HEK293T (cell line): Measurements from ENCODE around the gene ZMIZ2.
A peak's percentile ranks its signal among the peaks of the same experiment; 100 is the strongest.
"Not testable (repeated sequence)": the region's sequence is repeated elsewhere in the genome, so short reads cannot be mapped to it uniquely, and the experiment has no call there.

Experiments used
- CTCF ChIA-PET: fragments of 350-600 bp; formaldehyde crosslinking; extraction: SDS; loops from one replicate; lab custom pipeline; 2021; ENCODE audit warnings: antibody characterized with exemption, inconsistent platforms; lab: Yijun Ruan, JAX
- POLR2A ChIA-PET: fragments of 350-600 bp; formaldehyde crosslinking; extraction: SDS; loops from one replicate; lab custom pipeline; 2020; ENCODE audit warnings: antibody characterized with exemption, inconsistent platforms; lab: Yijun Ruan, JAX
- DNase-seq: peaks from one replicate; pipeline ENCODE4 v3.0.0; 2012; ENCODE audit warnings: mixed read lengths; ENCODE audit errors: extremely low spot score
- ARNT ChIP-seq: fragments of 450-650 bp; IDR thresholded peaks from 2 replicates; pipeline ENCODE4 v1.6.1; 2017; ENCODE audit warnings: mild to moderate bottlenecking
- BHLHE40 ChIP-seq: fragments of 450-650 bp; IDR thresholded peaks from 2 replicates; pipeline ENCODE4 v1.6.1; 2016; ENCODE audit warnings: mild to moderate bottlenecking, moderate library complexity, borderline replicate concordance
- CTBP1 ChIP-seq: fragments of 450-650 bp; IDR thresholded peaks from 2 replicates; pipeline ENCODE4 v1.6.1; 2016; ENCODE audit warnings: borderline replicate concordance
- ELF4 ChIP-seq: fragments of 450-650 bp; IDR thresholded peaks from 2 replicates; pipeline ENCODE4 v1.6.1; 2017; ENCODE audit warnings: antibody characterized with exemption
- FOXK2 ChIP-seq: fragments of 450-650 bp; IDR thresholded peaks from 2 replicates; pipeline ENCODE4 v1.6.1; 2016; ENCODE audit warnings: mild to moderate bottlenecking
- FOXM1 ChIP-seq: fragments of 450-650 bp; IDR thresholded peaks from 2 replicates; pipeline ENCODE4 v1.6.1; 2017; ENCODE audit warnings: mild to moderate bottlenecking, borderline replicate concordance
- HDGF ChIP-seq: fragments of 450-650 bp; IDR thresholded peaks from 2 replicates; pipeline ENCODE4 v1.6.1; 2017; ENCODE audit warnings: antibody characterized with exemption, borderline replicate concordance
- LEF1 ChIP-seq: fragments of 450-650 bp; IDR thresholded peaks from 2 replicates; pipeline ENCODE4 v1.6.1; 2017; ENCODE audit warnings: mild to moderate bottlenecking, borderline replicate concordance
- NFRKB ChIP-seq: fragments of 450-650 bp; IDR thresholded peaks from 2 replicates; pipeline ENCODE4 v1.6.1; 2016; ENCODE audit warnings: mild to moderate bottlenecking, moderate library complexity
- SP1 ChIP-seq: fragments of 450-650 bp; IDR thresholded peaks from 2 replicates; pipeline ENCODE4 v1.6.1; 2017
- SUZ12 ChIP-seq: fragments of 450-650 bp; IDR thresholded peaks from 2 replicates; pipeline ENCODE4 v1.6.1; 2016; ENCODE audit warnings: mild to moderate bottlenecking
- ZNF384 ChIP-seq: fragments of 450-650 bp; IDR thresholded peaks from 2 replicates; pipeline ENCODE4 v1.6.1; 2016
- TF ChIP-seq, protein P1 (sequence below): fragments of 450-650 bp; IDR thresholded peaks from 2 replicates; pipeline ENCODE4 v1.6.1; 2016

The ZMIZ2 gene, protein sequence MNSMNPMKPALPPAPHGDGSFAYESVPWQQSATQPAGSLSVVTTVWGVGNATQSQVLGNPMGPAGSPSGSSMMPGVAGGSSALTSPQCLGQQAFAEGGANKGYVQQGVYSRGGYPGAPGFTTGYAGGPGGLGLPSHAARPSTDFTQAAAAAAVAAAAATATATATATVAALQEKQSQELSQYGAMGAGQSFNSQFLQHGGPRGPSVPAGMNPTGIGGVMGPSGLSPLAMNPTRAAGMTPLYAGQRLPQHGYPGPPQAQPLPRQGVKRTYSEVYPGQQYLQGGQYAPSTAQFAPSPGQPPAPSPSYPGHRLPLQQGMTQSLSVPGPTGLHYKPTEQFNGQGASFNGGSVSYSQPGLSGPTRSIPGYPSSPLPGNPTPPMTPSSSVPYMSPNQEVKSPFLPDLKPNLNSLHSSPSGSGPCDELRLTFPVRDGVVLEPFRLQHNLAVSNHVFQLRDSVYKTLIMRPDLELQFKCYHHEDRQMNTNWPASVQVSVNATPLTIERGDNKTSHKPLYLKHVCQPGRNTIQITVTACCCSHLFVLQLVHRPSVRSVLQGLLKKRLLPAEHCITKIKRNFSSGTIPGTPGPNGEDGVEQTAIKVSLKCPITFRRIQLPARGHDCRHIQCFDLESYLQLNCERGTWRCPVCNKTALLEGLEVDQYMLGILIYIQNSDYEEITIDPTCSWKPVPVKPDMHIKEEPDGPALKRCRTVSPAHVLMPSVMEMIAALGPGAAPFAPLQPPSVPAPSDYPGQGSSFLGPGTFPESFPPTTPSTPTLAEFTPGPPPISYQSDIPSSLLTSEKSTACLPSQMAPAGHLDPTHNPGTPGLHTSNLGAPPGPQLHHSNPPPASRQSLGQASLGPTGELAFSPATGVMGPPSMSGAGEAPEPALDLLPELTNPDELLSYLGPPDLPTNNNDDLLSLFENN

DNA sequence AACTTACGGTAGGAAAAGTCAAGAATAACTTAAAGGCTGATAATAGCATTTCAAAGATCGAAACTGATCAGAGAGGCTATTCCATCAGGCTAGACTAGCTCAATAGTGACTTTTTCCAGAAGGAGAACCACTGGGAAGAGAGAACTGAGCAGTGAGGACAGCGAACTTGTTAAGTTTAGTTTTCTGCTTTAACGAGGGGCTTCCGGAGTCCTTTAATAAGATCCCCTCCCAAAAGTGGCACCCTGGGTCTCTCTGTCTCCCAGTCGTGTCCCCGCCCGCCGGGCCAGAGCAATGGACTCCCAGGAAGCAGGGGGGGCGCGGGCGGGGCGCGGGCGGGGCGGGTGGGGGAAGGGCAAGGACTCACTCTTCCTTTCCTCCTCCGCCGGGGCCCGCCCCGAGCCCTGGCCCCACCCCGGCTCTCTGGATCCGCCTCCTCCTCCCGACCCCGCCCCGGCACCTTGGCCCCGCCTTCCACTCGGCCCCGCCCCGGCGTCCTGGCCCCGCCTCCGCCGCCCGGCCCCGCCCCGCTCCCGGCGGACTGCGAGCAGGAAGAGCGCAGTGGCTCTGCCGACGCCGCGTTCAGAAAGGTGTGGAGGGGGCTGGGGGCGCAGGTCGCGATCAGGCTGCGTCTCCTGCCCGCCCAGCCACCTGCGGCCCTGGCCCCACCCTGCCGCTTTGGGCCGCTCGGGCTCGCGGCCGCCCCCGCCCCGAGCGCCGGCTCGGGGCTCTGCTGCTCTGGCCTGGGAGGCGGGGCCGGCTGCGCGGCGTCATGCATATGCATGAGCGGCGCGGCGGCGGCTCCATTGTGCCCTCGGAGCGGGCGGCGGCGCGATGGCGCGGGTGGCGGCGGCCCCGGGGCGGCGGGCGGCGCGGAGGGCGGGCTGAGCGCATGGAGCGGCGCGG lies at the start of gene ZMIZ2:
Gene ZMIZ2 (plus strand): TSS at position 803 of the 903 bp plus-strand sequence. CDS start 7,403 bp downstream, outside the sequence.
- CTCF ChIA-PET = interaction anchor here (0.6 kb wide), 1 partner anchor 108 kb away, joined by 3 read pairs; no protein-coding TSS in a partner anchor
- peak; percentile 98 for DNase-seq
- TF ChIP-seq LEF1 (no peak), ARNT (peak; percentile 39; the same call in 1 of the 2 replicates), FOXM1 (peak; percentile 45; the same call in 1 of the 2 replicates)
- POLR2A ChIA-PET = interaction anchor here (0.5 to 0.7 kb wide), 5 partner anchors 10 to 174 kb away, joined by 3 read pairs; partner anchors contain the start of gene DDX56

DNA sequence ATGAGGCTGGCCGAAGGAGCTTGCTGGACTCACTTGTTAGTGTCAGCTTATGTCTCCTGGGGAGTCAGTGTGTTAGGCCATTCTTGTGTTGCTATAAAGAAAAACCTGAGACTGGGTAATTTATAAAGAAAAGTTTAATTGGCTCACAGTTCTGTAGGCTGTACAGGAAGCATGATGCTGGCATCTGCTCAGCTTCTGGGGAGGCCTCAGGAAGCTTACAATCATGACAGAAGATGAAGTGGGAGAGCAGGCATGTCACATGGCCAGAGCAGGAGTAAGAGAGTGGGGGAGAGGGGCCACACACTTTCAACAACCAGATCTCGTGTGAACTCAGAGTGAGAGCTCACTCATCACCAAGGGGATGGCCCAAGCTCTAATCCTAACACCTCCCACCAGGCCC lies 49.0 kb upstream of the ZMIZ2 start:
- DNase-seq, POLR2A ChIA-PET: not testable (repeated sequence)
- CTCF ChIA-PET = interaction anchor here (0.6 kb wide), 1 partner anchor 519 kb away, joined by 3 read pairs; no protein-coding TSS in a partner anchor

DNA sequence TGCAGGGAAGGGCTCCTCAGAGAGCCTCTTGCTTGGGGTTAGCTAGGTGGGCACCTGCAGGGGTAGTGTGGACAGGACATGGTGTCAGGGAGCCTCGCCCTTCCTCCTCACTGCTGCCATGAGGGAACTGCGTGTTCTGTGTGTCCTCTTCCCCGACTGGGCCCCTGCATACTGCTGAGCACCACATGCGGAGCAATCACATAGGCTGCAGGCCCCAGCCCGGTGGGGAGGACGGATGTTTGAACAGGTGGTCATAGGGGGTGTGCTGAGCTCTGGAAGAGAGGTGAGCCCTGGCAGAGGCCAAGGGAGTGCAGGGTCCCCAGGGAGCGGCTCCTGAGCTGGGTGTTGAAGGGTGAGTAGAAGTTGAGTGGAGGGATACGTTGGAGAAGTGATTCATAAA lies 48.3 kb upstream of the ZMIZ2 start:
- TF ChIP-seq HDGF = no peak
- ChIA-PET CTCF (no interaction called here), POLR2A (no interaction called here)
- DNase-seq = no peak

DNA sequence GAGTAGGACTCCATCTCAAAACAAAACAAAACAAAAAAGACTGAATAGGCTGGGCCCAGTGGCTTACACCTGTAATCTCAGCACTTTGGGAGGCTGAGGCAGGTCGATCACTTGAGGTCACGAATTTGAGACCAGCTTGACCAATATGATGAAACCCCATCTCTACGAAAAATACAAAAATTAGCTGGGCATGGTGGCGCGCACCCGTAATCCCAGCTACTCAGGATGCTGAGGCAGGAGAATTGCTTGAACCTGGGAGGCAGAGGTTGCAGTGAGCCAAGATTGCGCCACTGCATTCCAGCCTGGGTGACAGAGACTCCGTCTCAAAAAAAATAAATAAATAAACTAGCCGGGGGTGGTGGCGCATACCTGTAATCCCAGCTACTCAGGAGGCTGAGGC lies 45.3 kb upstream of the ZMIZ2 start:
- POLR2A ChIA-PET, DNase-seq, CTCF ChIA-PET: not testable (repeated sequence)

DNA sequence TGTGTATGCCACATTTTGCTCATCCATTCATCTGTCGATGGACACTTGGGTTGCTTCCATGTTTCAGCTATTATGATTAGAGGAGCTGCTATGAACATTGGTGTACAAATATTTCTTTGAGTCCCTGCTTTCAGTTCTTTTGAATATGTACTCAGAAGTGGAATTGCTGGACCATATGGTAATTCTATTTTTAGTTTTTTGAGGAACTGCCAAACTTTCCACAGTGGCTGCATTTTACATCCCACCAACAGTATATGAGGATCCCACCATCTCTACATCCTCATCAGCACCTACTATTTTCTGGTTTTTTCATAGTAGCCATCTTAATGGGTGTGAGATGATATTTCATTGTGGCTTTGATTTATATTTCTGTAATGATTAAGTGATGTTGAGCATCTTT lies 44.7 kb upstream of the ZMIZ2 start:
- CTCF ChIA-PET = no interaction called here
- POLR2A ChIA-PET = no interaction called here
- TF ChIP-seq SP1 = no peak
- no peak for TF ChIP-seq BHLHE40
- TF ChIP-seq FOXK2 = no peak
- TF ChIP-seq ZNF384 = no peak
- TF ChIP-seq LEF1 = no peak
- TF ChIP-seq FOXM1 = no peak
- no peak for TF ChIP-seq NFRKB
- TF ChIP-seq, protein P1, sequence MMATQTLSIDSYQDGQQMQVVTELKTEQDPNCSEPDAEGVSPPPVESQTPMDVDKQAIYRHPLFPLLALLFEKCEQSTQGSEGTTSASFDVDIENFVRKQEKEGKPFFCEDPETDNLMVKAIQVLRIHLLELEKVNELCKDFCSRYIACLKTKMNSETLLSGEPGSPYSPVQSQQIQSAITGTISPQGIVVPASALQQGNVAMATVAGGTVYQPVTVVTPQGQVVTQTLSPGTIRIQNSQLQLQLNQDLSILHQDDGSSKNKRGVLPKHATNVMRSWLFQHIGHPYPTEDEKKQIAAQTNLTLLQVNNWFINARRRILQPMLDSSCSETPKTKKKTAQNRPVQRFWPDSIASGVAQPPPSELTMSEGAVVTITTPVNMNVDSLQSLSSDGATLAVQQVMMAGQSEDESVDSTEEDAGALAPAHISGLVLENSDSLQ = no peak
- DNase-seq = no peak

DNA sequence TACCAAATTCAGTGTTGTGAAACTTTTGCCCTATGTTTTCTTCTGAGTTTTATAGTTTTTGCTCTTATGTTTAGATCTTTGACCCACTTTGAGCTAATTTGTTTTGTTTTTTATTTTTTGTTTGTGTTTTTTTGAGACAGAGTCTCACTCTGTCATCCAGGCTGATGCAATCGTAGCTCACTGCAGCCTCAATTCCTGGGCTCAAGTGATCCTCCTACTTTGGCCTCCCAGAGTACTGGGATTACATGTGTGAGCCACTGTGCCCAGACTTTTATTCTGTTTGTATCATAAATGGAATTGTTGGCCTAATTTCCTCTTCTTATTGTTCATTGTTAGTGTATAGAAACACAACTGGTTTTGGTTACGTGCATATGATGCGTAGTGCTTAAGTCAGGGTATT lies 43.2 kb upstream of the ZMIZ2 start:
- ChIA-PET POLR2A (no interaction called here), CTCF (no interaction called here)
- no peak for TF ChIP-seq ARNT
- TF ChIP-seq, protein P1 = no peak
- no peak for TF ChIP-seq SP1
- TF ChIP-seq SUZ12 = no peak
- TF ChIP-seq BHLHE40 = no peak
- no peak for TF ChIP-seq NFRKB
- TF ChIP-seq CTBP1 = no peak
- no peak for TF ChIP-seq ELF4
- TF ChIP-seq HDGF = no peak
- TF ChIP-seq LEF1 = no peak
- no peak for DNase-seq

DNA sequence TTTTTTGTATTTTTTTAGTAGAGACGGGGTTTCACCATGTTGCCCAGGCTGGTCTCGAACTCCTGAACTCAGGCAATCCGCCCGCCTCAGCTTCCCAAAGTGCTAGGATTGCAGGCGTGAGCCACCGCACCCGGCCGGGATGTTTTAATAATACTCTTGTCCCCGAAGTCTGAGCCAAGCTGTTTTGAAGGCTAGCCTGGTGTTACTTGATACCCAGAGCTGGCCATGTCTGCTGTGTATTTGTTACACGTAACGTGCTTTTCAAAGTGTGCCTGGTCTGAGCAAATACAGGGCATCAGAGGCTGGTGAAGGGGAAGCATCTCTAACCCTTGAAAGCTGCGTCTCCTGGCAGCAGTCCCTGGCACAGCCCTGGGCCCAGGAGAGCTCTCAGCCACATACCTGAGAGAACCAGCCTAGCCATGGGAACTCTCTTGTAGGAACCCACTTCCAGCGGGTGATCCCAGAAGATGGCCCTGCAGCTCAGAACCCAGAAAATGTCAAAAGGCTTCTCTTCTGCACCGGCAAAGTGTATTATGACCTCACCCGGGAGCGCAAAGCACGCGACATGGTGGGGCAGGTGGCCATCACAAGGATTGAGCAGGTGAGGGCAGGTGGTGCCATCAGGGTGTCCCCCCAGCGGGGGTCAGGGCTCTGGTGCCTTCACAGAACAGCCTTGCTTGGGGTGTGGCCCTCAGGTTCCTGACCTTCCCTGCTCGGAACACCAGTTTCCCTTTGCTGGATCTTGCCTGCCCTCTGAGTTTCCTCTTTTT lies 41.7 kb upstream of the ZMIZ2 start:
- no peak for TF ChIP-seq HDGF
- TF ChIP-seq FOXK2 = no peak
- TF ChIP-seq ZNF384 = no peak
- no peak for TF ChIP-seq LEF1
- CTCF ChIA-PET = no interaction called here
- POLR2A ChIA-PET = no interaction called here
- DNase-seq = no peak
